Head of caudate nucleus (tissue), 42 donors: ENCODE results near the gene CCDC85B.
A peak's percentile ranks its signal among the peaks of the same experiment; 100 is the strongest.

ENCODE experiments used
- DNase-seq, 42 donors: peaks; one replicate each; pipeline versions ENCODE4 v3.0.0 to v3.0.0-alpha.2; 2020 to 2021; ENCODE audit warnings: mixed read lengths in 7 of 42
- intact Hi-C: fragments of 100-400 bp; cut with DNase I; formaldehyde crosslinking; loops from one replicate; pipeline ENCODE4 v1.15.0; 2022

CCDC85B gene

GRCh38 chr11:65855927-65856363 is 34.5 kb upstream of the CCDC85B start:
- intact Hi-C loops = loop anchor here (5.0 kb wide), 1 partner anchor 36 kb away; the partner anchor contains the start of gene CCDC85B
- peak in 1 of 42 donors; percentile 23 for DNase-seq

DNA sequence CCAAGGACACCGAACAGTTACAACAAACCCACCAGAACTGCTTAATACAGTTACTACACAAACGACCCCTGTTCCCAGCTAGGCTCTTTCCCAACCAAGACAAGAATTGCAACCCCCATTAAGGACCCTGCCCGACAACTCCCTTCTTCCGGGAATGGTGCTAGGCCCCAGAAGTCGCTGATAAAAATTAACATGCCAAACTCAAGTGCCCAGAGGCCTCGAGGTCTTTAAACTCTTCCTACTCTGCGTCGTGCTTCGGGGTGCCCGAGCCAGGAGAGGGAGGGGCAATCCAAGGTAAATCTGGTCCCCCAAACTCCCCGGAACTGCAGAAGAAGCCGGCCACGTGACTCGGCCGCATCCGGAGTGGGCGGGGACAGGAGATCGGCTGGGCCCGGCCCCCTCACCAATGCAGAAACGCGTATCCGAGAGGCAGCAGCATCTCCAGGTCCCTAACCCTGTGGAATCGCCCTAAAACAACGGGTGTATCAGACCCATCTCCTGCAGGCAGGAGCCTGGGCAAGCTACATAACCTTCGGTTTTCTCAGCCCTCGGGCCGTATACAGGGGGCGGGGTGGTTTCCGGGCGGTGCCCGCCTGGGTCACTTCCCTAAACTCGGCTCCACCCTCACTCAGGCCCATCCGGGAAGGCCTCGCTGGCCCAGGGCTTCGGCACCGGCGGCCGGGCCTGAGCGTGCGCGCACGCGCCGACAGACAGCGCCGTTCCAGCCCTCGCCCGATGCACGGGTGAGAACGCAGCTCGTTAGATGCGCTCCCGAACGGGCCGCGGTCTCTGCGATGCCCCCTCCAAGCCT is 33.6 kb upstream of the CCDC85B start:
- peak; percentile 63 to 92 (median 84) for DNase-seq
- intact Hi-C loops = loop anchor here (5.0 kb wide), 1 partner anchor 35 kb away; the partner anchor contains the start of gene CCDC85B

- DNase-seq = peak in 41 of 42 donors; percentile 39 to 86 (median 75)
- intact Hi-C loops = loop anchor here (5.0 kb wide), 1 partner anchor 35 kb away; the partner anchor contains the start of gene CCDC85B
Observed at GRCh38 chr11:65857500-65857852, 33.0 kb upstream of the CCDC85B start.

DNA sequence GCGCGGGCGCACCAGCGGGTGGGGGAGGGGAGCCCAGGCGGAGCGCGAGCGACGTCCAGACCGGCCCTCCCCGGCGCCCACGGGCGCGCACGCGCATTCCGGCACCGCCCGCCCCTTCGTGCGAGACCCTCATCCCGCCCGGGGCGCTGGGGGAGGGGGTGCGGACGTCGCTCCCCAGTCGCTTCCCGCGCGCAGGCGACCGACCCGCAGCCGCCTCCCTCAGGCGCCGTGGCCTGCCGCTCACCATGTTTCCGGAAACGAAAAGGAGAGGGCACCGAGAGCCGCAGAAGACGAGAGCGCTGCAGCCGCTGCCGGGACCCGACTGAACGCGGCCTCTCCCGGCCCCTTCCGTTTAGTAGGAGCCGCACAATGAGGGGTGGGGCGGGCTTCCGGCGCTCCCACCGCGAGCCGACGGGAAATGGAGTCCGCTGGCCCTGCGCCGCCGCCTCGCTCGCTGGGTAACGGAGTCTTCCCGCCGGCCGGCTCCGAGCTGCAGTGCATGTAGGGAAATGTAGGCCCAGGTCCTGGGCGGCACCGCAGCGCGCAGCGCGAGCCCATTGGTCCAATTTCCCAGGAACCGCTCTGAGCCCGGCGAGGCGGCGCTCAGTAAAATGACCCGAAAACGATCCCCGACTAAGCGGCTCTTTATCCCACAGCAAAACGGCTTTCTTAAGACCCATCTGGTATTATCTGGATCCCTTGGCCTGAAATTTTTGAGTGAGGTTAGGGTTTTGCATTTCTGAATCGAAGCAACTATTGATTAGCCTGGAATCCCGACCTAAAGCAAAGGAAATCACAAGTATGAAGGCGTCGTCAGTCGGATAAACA is 32.4 kb upstream of the CCDC85B start, which contains the start of gene CFL1:
Gene CFL1 (minus strand): TSS at position 328 of the 828 bp plus-strand sequence. CDS start 81 bp downstream, at position 247.
- peak; percentile 96 to 99 (median 98) for DNase-seq
- intact Hi-C loops = loop anchor here (5.0 kb wide), 1 partner anchor 34 kb away; the partner anchor contains the start of gene CCDC85B

DNA sequence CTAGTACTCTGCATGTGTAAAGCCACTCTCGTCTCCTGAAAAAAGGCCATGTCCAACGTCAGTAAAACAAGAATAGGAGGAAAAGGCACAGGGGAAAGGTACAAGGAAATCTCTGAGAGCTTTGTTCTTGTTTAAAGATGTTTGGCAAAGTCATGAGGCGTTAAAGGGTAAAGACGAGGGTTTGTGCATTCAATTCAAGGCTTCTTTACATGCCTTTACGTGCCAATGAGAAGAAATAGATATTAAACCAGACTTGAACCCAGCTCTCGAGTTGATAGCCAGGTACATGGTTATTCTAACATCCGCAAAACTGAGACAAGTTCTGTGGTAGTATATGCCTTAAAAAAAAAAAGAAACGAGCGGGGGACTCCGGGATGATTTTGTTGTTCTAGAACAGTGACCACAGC is 31.8 kb upstream of the CCDC85B start:
- no peak for DNase-seq
- intact Hi-C loops = loop anchor here (5.0 kb wide), 1 partner anchor 34 kb away; the partner anchor contains the start of gene CCDC85B

GRCh38 chr11:65859095-65859811 is 31.2 kb upstream of the CCDC85B start:
- intact Hi-C loops = loop anchor here (5.0 kb wide), 1 partner anchor 33 kb away; the partner anchor contains the start of gene CCDC85B
- peak; percentile 96 to 100 (median 98) for DNase-seq

DNA sequence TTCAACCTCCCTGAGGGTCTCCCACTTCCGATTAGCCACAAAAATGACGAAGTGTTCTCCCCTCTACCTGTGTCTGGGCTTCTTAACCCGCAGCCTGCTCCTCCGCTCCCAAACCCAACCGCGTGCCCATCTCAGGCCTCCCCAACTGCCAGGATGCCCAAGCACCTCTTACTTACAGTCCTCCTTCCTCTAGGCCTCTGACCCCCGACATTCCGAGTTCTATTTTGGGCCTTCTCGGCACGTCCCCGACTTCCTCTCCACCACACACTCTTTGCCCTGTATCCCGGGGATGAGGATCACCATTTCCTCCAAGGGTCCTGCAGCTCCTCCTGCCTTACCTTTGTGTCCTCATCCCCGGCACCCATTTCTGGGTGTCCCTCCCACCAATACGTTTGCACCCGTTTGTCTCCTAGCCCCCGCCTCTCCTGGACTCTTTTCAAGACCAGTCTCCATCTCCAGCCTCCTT is 30.6 kb upstream of the CCDC85B start:
- intact Hi-C loops = loop anchor here (5.0 kb wide), 2 partner anchors 32 to 102 kb away; partner anchors contain the start of genes CCDC85B and SART1
- DNase-seq = peak in 18 of 42 donors; percentile 26 to 66 (median 49)

DNA sequence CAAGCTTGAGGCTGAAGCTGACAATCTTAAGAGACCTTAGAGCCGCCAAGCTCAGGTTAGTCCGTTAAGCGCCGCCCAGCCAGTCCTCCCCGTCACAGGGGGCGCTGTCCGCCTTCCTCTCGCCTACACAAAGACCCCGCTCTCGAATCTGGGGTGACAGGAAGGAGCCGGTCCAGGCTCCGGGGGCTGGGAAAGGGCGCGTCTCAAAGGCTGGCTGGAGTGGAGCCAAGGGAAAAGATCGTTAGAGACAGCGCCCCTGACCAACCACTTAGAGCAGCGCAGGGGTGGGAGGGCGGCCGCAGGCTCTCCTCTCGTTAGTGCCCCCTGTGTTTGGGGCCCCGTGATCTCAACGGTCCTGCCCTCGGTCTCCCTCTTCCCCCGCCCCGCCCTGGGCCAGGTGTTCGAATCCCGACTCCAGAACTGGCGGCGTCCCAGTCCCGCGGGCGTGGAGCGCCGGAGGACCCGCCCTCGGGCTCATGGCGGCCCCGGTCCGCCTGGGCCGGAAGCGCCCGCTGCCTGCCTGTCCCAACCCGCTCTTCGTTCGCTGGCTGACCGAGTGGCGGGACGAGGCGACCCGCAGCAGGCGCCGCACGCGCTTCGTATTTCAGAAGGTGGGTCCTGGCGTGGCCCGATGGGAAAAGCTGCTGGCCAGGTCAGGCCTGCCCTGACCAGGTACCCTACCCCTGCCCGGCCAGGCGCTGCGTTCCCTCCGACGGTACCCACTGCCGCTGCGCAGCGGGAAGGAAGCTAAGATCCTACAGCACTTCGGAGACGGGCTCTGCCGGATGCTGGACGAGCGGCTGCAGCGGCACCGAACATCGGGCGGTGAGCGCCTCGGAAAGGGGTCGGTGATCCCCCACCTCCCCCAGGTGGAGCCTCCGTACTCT is 30.0 kb upstream of the CCDC85B start, which contains the start of gene MUS81:
Gene MUS81 (plus strand): TSS at position 156 of the 887 bp plus-strand sequence. CDS start 321 bp downstream, at position 477.
- peak; percentile 90 to 98 (median 95) for DNase-seq
- intact Hi-C loops = loop anchor here (5.0 kb wide), 1 partner anchor 102 kb away; the partner anchor contains the start of gene SART1

- intact Hi-C loops = loop anchor here (5.0 kb wide), 1 partner anchor 101 kb away; the partner anchor contains the start of gene SART1
- DNase-seq = peak in 4 of 42 donors; percentile 32 to 44 (median 33)
Observed at GRCh38 chr11:65861165-65861505, 29.3 kb upstream of the CCDC85B start.

GRCh38 chr11:65861533-65862183 is 28.8 kb upstream of the CCDC85B start:
- DNase-seq = peak in 1 of 42 donors; percentile 25
- intact Hi-C loops = loop anchor here (5.0 kb wide), 1 partner anchor 101 kb away; the partner anchor contains the start of gene SART1

- DNase-seq = no peak
- intact Hi-C loops = loop anchor here (5.0 kb wide), 1 partner anchor 100 kb away; the partner anchor contains the start of gene SART1
Observed at GRCh38 chr11:65862191-65862735, 28.2 kb upstream of the CCDC85B start.

DNA sequence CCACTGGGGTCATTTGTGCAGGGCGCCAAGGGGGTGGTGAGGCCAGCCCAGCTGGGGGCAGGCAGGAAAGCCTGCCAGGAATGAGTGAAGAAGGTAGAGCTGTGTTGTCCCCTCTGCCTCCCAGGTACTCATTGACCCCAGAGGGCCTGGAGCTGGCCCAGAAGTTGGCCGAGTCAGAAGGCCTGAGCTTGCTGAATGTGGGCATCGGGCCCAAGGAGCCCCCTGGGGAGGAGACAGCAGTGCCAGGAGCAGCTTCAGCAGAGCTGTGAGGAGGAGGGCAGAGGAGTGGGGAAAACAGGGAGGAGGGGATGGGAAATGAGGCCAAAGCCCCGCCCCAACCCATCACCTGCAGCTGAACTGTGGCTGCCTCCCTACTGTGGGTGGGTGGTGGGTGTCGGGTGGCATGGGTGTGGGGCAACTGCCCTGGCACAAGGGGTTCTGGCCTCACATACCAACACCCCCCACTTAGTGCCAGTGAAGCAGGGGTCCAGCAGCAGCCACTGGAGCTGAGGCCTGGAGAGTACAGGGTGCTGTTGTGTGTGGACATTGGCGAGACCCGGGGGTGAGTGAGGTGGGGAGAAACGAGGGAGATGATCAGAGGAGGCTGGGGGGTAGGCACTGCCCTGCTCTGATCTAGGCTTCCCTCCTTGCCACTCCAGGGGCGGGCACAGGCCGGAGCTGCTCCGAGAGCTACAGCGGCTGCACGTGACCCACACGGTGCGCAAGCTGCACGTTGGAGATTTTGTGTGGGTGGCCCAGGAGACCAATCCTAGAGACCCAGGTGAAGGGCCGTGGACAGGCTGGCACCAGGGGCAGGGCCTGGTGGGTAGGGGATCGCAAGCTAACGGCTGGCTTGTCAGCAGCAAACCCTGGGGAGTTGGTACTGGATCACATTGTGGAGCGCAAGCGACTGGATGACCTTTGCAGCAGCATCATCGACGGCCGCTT is 27.3 kb upstream of the CCDC85B start:
- intact Hi-C loops = loop anchor here (5.0 kb wide), 1 partner anchor 99 kb away; the partner anchor contains the start of gene SART1
- no peak for DNase-seq

DNA sequence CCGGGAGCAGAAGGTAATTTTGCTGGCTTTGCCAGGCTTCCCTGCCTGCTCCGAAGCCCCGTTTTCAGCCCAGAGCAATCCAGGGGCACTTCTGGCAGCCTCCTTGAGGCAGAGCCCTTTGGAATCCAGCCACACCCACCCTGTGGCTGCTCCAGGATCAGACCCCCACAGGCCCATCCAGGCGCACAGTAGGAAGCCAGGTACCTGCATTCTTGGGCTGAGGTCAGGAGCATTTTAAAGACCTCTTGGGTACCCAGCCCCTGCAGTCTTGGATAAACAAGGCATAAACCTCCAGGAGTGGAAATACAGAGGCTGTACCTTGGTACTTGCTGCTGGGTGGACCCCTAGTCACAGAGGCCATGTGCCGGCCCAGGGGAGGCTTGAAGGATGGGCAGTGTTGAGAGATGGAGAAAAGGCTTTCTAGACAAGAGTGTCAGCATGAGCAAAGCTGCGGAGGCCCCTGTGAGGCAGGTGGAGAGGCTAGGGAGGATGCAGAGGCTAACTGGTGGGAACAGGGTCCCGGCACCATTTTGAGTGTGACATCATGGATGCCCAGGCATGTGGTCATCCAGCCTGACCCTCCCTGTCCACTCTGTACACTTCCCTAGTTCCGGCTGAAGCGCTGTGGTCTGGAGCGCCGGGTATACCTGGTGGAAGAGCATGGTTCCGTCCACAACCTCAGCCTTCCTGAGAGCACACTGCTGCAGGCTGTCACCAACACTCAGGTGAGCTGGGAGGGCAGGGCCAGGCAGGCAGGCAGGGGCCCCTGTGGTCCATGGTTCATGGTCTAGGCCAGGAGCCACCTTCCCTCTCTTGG is 26.4 kb upstream of the CCDC85B start:
- no peak for DNase-seq
- intact Hi-C loops = loop anchor here (5.0 kb wide), 1 partner anchor 98 kb away; the partner anchor contains the start of gene SART1
